Brain microvascular endothelial cell (primary cell): Measurements from ENCODE around the gene CREB3L2.
"Not testable (repeated sequence)": the region's sequence is repeated elsewhere in the genome, so short reads cannot be mapped to it uniquely, and the experiment has no call there.

Experiments used
- DNase-seq: peaks from one replicate; pipeline ENCODE4 v3.0.0-alpha.2; 2020
- H3K27ac ChIP-seq: fragments of 250-450 bp; sonication (Bioruptor Pico); 2 replicates; pipeline ENCODE4 v1.5.1; 2020; ENCODE audit warnings: mild to moderate bottlenecking, moderate library complexity
- H3K27me3 ChIP-seq: fragments of 250-450 bp; sonication (Bioruptor Pico); replicated peaks from 2 replicates; pipeline ENCODE4 v1.5.1; 2020; ENCODE audit warnings: mild to moderate bottlenecking
- H3K36me3 ChIP-seq: fragments of 250-450 bp; sonication (Bioruptor Pico); replicated peaks from 2 replicates; pipeline ENCODE4 v1.5.1; 2020; ENCODE audit warnings: mild to moderate bottlenecking
- H3K4me3 ChIP-seq: 2 replicates; pipeline ENCODE4 v1.5.1; 2011; ENCODE audit warnings: low read depth, mild to moderate bottlenecking, control low read depth, low read length, moderate library complexity
- CTCF ChIP-seq: IDR thresholded peaks from 2 replicates; pipeline ENCODE4 v1.5.1; 2011; ENCODE audit warnings: low read depth, mild to moderate bottlenecking, moderate library complexity, low read length, control low read depth, inconsistent platforms; ENCODE audit errors: missing control alignments
- in situ Hi-C: cut with HindIII; loops from 2 replicates; pipeline ENCODE4 v1.10.0; 2017; ENCODE audit warnings: low sequenced_read_pairs, low pct_ligation_motif_present

Gene CREB3L2

DNA sequence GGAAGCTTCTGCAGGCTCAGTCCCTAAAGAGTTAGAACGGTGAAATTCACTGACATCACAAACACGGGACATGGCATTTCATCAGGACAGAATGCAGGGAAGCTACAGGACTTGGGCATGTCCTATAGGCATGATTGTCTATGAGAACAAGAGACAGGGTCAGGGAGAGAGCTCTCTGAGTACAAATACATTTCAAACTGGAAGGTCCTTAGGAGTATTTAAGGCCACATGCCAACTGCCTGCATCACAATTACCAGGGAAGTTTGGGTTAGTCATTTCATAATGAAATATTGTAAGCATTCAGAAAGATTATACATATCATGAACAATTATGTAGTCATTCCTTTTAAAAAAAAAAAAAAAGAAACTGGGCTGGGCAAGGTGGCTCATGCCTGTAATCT, 71.3 kb downstream of the CREB3L2 start:
- peaks cover 22% of the 10 kb centered on the region for H3K36me3 ChIP-seq
- H3K27me3 ChIP-seq, result no peaks in the 10 kb centered on the region
- H3K4me3 ChIP-seq, result no peak overlapping the region
- no peak for TF ChIP-seq CTCF
- in situ Hi-C loops, result no loop called here
- peak; percentile 92 for DNase-seq
- peak overlapping the region; percentile 98 for H3K27ac ChIP-seq

- in situ Hi-C loops, result no loop called here
These were observed 73.3 kb downstream of the CREB3L2 start for GRCh38 chr7:137928626-137929025.

GRCh38 chr7:137927386-137927785, 74.5 kb downstream of the CREB3L2 start:
- Histone ChIP-seq H3K36me3 (peaks cover 27% of the 10 kb centered on the region), H3K4me3 (no peak overlapping the region), H3K27me3 (no peaks in the 10 kb centered on the region), H3K27ac (no peak overlapping the region)
- TF ChIP-seq CTCF, result no peak
- in situ Hi-C loops, result no loop called here
- no peak for DNase-seq

More at GRCh38 chr7:137928626-137929025, 73.3 kb downstream of the CREB3L2 start:
- Histone ChIP-seq H3K36me3 (peaks cover 27% of the 10 kb centered on the region), H3K27ac (peak overlapping the region; percentile 59), H3K4me3 (no peak overlapping the region), H3K27me3 (no peaks in the 10 kb centered on the region)
- DNase-seq, result no peak
- TF ChIP-seq CTCF, result no peak

DNA sequence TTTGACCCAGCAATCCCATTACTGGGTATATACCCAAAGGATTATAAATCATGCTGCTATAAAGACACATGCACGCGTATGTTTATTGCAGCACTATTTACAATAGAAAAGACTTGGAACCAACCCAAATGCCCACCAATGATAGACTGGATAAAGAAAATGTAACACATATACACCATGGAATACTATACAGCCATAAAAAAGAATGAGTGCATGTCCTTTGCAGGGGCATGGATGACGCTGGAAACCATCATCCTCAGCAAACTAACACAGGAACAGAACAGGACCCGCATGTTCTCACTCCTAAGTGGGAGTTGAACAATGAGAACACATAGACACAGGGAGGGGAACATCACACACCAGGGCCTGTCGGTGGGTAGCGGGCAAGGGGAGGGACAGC, 75.7 kb downstream of the CREB3L2 start:
- in situ Hi-C loops, H3K4me3 ChIP-seq: not testable (repeated sequence)

DNA sequence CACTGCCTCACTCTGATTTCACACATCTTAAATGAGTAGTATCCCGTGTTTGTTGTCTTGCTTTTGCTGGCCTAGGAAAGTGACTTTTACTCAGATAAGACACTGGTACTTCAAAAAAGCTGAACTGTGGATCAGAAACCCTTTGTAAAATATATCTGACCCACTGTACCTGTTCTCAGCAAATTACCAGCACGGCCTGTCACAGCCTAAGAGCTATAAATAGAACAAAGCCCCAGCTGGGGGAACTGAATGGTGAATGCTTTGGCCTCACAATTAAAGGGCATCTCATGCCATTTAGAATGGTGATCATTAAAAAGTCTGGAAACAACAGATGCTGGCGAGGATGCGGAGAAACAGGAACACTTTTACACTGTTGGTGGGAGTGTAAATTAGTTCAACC, 76.1 kb downstream of the CREB3L2 start:
- no peak for TF ChIP-seq CTCF
- in situ Hi-C loops, result no loop called here
- H3K4me3 ChIP-seq, result no peak overlapping the region
- no peaks in the 10 kb centered on the region for H3K27me3 ChIP-seq
- DNase-seq, result no peak
- peak overlapping the region; percentile 95 for H3K27ac ChIP-seq
- H3K36me3 ChIP-seq, result peaks cover 27% of the 10 kb centered on the region

More for the DNA sequence above, 75.7 kb downstream of the CREB3L2 start:
- not testable (repeated sequence) for DNase-seq, H3K27ac ChIP-seq, H3K27me3 ChIP-seq
- peaks cover 27% of the 10 kb centered on the region for H3K36me3 ChIP-seq

- TF ChIP-seq CTCF, result no peak
- no peaks in the 10 kb centered on the region for H3K27me3 ChIP-seq
- no peak overlapping the region for H3K4me3 ChIP-seq
- H3K27ac ChIP-seq, result peak overlapping the region; percentile 95
- DNase-seq, result no peak
- H3K36me3 ChIP-seq, result peaks cover 29% of the 10 kb centered on the region
- in situ Hi-C loops, result no loop called here
These were observed 76.8 kb downstream of the CREB3L2 start for GRCh38 chr7:137925091-137925490.
